Fibroblast of mammary gland (primary cell): ENCODE measurements around the gene GPBP1L1.

ENCODE experiments used
- DNase-seq: peaks from one replicate; pipeline ENCODE4 v3.0.0-alpha.2; 2010; ENCODE audit warnings: low read depth
- H3K4me3 ChIP-seq: 2 replicates; pipeline ENCODE4 v1.5.1; 2011; ENCODE audit warnings: low read depth, mild to moderate bottlenecking, low read length, moderate library complexity; ENCODE audit not compliant: control insufficient read depth
- TF ChIP-seq, protein P1 (sequence below): conservative IDR thresholded peaks from 2 replicates; pipeline ENCODE4 v1.5.1; 2011; ENCODE audit warnings: low read depth, low read length, inconsistent platforms; ENCODE audit not compliant: control insufficient read depth, insufficient read depth

GPBP1L1 gene

DNA sequence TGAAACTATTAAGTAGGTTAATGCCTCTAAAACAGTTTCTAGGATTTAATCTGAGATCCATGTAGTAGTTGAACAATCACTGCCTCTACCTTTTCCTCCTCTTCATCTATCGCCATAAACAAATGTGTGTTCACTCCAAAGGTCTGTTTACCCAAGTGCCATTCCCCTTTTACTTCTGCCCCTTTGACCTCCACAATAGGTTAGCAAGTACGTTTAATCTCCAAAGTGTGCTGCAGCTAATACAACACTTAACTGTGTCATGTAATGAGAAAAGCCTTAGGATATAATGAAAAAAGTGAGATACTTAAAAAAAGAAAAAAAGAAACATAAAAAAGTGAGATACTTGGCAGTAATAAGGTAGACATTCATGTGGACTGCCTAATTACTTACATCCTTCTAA lies 28.2 kb downstream of the GPBP1L1 start:
- TF ChIP-seq, protein P1, sequence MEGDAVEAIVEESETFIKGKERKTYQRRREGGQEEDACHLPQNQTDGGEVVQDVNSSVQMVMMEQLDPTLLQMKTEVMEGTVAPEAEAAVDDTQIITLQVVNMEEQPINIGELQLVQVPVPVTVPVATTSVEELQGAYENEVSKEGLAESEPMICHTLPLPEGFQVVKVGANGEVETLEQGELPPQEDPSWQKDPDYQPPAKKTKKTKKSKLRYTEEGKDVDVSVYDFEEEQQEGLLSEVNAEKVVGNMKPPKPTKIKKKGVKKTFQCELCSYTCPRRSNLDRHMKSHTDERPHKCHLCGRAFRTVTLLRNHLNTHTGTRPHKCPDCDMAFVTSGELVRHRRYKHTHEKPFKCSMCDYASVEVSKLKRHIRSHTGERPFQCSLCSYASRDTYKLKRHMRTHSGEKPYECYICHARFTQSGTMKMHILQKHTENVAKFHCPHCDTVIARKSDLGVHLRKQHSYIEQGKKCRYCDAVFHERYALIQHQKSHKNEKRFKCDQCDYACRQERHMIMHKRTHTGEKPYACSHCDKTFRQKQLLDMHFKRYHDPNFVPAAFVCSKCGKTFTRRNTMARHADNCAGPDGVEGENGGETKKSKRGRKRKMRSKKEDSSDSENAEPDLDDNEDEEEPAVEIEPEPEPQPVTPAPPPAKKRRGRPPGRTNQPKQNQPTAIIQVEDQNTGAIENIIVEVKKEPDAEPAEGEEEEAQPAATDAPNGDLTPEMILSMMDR = no peak
- no peak for DNase-seq
- no peak overlapping the region for H3K4me3 ChIP-seq

DNA sequence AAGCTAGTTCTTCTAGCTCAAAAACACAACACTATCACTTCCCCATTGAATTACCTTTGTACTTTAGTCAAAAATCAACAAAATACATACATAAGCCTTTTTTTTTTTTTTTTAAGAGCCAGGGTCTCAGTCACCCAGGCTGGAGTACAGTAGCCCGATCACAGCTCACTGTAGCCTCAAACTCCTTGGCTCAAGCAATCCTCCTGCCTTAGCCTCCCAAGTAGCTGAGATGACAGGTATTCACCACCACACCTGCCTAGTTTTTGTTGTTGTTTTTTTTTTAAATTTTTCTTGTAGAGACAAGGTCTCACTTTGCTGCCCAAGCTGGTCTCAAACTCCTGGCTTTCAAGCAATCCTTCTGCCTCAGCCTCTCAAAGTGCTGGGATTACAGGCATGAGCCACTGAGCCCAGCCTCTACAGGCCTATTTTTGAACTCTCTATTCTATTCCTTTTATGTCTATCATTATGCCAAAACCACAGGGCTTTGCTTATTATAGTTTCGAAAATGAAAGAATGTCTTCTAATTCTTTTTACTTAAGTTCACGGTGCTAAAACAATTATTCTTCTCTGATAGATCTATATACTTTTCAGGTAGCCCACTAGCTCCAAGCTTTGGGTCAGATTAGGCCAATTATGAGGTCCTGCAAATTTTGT lies 29.6 kb downstream of the GPBP1L1 start:
- no peak for DNase-seq
- TF ChIP-seq, protein P1 = no peak
- no peak overlapping the region for H3K4me3 ChIP-seq

DNA sequence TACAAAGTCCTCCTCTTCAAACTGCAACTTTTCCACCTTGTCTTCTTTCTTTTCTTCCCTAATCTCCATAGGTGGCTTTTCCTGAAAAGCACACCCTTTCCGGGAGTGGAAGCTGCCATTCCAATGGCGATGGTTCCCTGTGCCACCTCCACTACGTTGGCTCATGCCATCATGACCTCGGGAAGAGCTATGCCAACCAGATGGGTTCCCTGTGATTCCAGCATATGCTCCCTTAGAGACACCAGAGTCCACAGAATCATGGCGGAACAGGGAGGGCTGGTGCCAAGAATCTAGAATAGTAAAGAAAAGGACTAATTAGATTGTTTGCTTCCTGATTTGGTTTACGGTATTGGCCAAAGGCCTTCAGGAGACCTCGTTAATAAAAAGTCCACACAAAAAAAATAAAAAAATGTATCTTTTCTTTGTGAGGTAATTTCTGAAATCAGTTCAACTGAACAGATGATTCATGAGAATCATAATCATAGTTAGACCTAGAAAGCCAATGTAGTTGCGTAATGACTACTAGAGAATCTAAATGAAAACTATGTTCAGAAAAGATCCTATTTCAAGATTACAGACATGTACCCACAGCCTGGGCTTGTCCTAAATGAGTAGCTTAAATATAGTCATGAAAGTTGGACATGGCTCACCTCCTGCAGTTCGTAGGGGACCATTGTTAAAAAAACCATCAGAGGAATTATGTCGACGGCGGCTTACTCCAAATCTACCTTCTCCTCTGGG lies 31.6 kb downstream of the GPBP1L1 start:
- H3K4me3 ChIP-seq = no peak overlapping the region
- TF ChIP-seq, protein P1 = no peak
- peak; percentile 51 for DNase-seq

DNA sequence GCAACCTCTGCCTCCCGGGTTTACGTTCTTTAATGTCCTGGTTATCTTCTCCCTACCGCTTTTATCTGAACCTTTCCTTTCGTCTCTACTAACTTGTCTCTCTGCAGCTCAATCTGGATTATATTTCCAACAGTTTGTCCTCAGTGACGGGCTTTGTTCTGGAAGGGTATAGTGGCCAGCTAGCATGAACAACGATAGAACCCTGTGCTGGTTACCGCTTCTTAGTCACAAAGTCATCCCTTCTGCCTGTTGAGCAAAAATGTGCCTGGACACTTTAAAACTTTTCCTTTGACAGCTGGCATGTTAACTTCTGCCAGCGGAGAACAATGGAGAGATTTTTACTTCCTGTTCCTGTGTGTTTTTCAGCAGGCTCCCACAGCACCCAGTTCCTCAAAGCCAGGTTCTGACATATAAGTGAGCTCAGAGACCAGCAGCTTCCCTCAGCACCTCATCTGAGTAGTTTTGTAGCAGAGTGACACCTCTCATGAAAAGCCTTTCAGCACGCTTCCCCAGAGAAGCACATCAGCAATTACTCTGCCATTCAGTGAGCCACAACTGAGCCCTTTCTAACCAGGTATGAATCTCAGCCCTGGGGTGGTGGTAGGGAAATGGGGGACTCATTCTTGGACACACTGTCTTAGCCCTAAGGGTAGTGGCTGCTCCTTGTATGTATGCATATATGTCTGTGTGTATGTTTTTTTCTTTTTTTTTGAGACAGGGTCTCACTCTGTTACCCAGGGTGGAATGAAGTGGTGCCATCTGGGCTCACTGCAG lies 38.9 kb downstream of the GPBP1L1 start:
- TF ChIP-seq, protein P1 = no peak
- H3K4me3 ChIP-seq = no peak overlapping the region
- DNase-seq = no peak

DNA sequence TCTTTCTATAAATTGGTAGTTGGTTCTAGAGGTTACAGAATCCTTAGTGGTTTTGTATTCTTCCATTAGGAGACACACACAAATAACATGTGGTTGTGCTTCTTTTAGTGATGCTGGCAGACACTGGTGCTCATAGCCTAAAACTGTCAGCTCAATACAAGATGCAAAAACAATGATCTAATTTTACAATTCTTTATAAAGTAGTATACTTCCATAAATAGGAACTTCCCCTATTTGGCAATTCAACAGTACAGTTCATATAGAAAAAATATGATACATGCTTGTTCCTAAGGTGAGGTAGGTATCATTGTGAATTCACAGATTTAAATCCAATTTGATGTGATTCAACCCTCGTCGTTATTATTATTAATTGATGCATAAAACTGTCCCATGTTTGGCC lies 41.7 kb downstream of the GPBP1L1 start:
- H3K4me3 ChIP-seq = no peak overlapping the region
- TF ChIP-seq, protein P1 = no peak
- no peak for DNase-seq

DNA sequence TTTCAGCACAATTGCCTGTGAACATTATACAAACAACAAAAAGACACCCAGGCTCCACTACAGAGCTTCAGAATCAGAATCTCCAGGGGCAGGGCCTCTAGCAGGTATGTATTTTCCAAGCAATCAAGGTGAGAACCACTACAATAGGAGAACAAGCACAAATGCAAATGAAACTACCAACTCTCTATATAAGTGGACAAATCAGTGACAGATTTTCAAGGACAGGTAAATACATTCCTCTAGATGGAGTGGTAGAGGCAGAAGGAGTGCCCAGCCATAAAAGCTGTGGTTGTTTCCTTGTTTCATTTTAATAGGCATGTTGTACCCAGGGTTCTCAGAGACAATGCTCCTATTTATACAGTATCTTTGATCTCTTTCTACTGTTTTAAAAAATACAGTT lies 42.4 kb downstream of the GPBP1L1 start:
- TF ChIP-seq, protein P1 = no peak
- DNase-seq = no peak
- H3K4me3 ChIP-seq = no peak overlapping the region
